Prostate gland (tissue), 2 donors: ENCODE results near the gene ANXA9. TPM values are rescaled to one million over a fixed set of nuclear protein-coding genes. Genes with fewer than 3 reads are reported as not detected.
A peak's percentile ranks its signal among the peaks of the same experiment; 100 is the strongest.

Experiments
- DNase-seq: peaks from one replicate; pipeline ENCODE4 v3.0.0-alpha.2; 2019; ENCODE audit warnings: low spot score
- H3K27ac ChIP-seq, 2 donors: fragments of 200-600 bp; sonication (generic); 2 replicates each; pipeline ENCODE4 v1.5.1; 2017 to 2019
- H3K27me3 ChIP-seq: fragments of 200-600 bp; sonication (generic); replicated peaks from 2 replicates; pipeline ENCODE4 v1.5.1; 2019; ENCODE audit not compliant: insufficient read depth
- H3K36me3 ChIP-seq, 2 donors: fragments of 200-600 bp; sonication (generic); 1 replicate in 1 of 2; 2 replicates in 1 of 2; pipeline versions ENCODE4 v1.5.1 to v1.8.1; 2017 to 2019
- H3K4me1 ChIP-seq: fragments of 200-600 bp; sonication (generic); replicated peaks from 2 replicates; pipeline ENCODE4 v1.5.1; 2019
- H3K4me3 ChIP-seq, 2 donors: fragments of 200-600 bp; sonication (generic); 2 replicates each; pipeline ENCODE4 v1.5.1; 2017 to 2019
- H3K9me3 ChIP-seq: fragments of 200-600 bp; sonication (generic); 2 replicates; pipeline ENCODE4 v1.5.1; 2017
- CTCF ChIP-seq, 4 experiments: fragments of 200-600 bp in 2 of 4; fragments of 450-650 bp in 2 of 4; sonication (generic) in 2 of 4; IDR thresholded peaks; 1 replicate in 3 of 4; 2 replicates in 1 of 4; pipeline ENCODE4 v1.5.1; 2016 to 2019; ENCODE audit warnings: antibody characterized with exemption in 4 of 4, mild to moderate bottlenecking in 2 of 4, moderate library complexity in 2 of 4
- POLR2A ChIP-seq: fragments of 450-650 bp; IDR thresholded peaks from one replicate; pipeline ENCODE4 v1.6.1; 2016; ENCODE audit warnings: antibody characterized with exemption, mild to moderate bottlenecking
- POLR2AphosphoS5 ChIP-seq: sonication (generic); formaldehyde crosslinking; IDR thresholded peaks from one replicate; pipeline ENCODE4 v1.6.1; 2017; ENCODE audit warnings: antibody characterized with exemption
- WGBS: methylation state at CpG from one replicate; pipeline ENCODE4 v1.1.5; 2018; 5-methylcytosine and 5-hydroxymethylcytosine counted together
- intact Hi-C: fragments of 100-400 bp; cut with DNase I; formaldehyde crosslinking; loops from one replicate; pipeline ENCODE4 v1.14.2; 2022
- total RNA-seq, 2 donors: library from RNA; depleted of rRNA; stranded (reverse); fragments of >200 nt; gene quantifications; one replicate each; pipeline ENCODE4 v1.1.0, GENCODE V29; 2016

ANXA9 gene
- total RNA-seq, 2 donors from 2014 or later, result 1.1 to 3.4 TPM

- WGBS, result 91% methylated on average over 3 of the region's 3 CpGs
- no peak overlapping the region for H3K27ac ChIP-seq
Measured at GRCh38 chr1:151002051-151002450, 20.0 kb downstream of the ANXA9 start.

GRCh38 chr1:151002611-151003010, 20.5 kb downstream of the ANXA9 start:
- TF ChIP-seq POLR2AphosphoS5 (no peak), CTCF (IDR thresholded peaks at IDR 0.05) (no peak), POLR2A (no peak)
- WGBS, result 30% methylated on average over 2 of the region's 2 CpGs
- intact Hi-C loops, result no loop called here
- DNase-seq, result no peak
- H3K27me3 ChIP-seq, result no peaks in the 10 kb centered on the region
- peaks cover 6 to 10% of the 10 kb centered on the region in 2 donors for H3K36me3 ChIP-seq
- H3K4me3 ChIP-seq, result no peak overlapping the region
- no peaks in the 10 kb centered on the region for H3K9me3 ChIP-seq
- peaks cover 7% of the 10 kb centered on the region for H3K4me1 ChIP-seq
- H3K27ac ChIP-seq, result no peak overlapping the region

More at GRCh38 chr1:151002051-151002450, 20.0 kb downstream of the ANXA9 start:
- TF ChIP-seq CTCF (IDR thresholded peaks at IDR 0.05) (no peak), POLR2AphosphoS5 (no peak), POLR2A (no peak)
- H3K4me1 ChIP-seq, result peaks cover 7% of the 10 kb centered on the region
- H3K4me3 ChIP-seq, result no peak overlapping the region
- no peaks in the 10 kb centered on the region for H3K27me3 ChIP-seq
- no peak for DNase-seq
- H3K9me3 ChIP-seq, result no peaks in the 10 kb centered on the region
- H3K36me3 ChIP-seq, result peaks cover 9 to 10% of the 10 kb centered on the region in 2 donors
- intact Hi-C loops, result no loop called here

- no peak overlapping the region for H3K27ac ChIP-seq
- H3K4me3 ChIP-seq, result no peak overlapping the region
- H3K4me1 ChIP-seq, result peaks cover 7% of the 10 kb centered on the region
- H3K27me3 ChIP-seq, result no peaks in the 10 kb centered on the region
- TF ChIP-seq POLR2AphosphoS5, result no peak
- no peak for TF ChIP-seq CTCF (IDR thresholded peaks at IDR 0.05)
- TF ChIP-seq POLR2A, result no peak
- H3K9me3 ChIP-seq, result no peaks in the 10 kb centered on the region
- intact Hi-C loops, result no loop called here
- no peak for DNase-seq
- H3K36me3 ChIP-seq, result peaks cover 5 to 10% of the 10 kb centered on the region in 2 donors
Measured at GRCh38 chr1:151003180-151003579, 21.1 kb downstream of the ANXA9 start.

- Histone ChIP-seq H3K9me3 (no peaks in the 10 kb centered on the region), H3K27me3 (no peaks in the 10 kb centered on the region), H3K36me3 (no peaks in the 10 kb centered on the region), H3K4me3 (peak overlapping the region; percentile 33 to 48), H3K27ac (peak overlapping the region; percentile 91 to 96), H3K4me1 (peaks cover 7% of the 10 kb centered on the region)
- intact Hi-C loops, result no loop called here
- no peak for TF ChIP-seq POLR2AphosphoS5
- no peak for TF ChIP-seq CTCF (IDR thresholded peaks at IDR 0.05)
- no peak for TF ChIP-seq POLR2A
- WGBS, result 5% methylated on average over 4 of the region's 4 CpGs
- DNase-seq, result no peak
Measured at GRCh38 chr1:151005729-151006319, 23.7 kb downstream of the ANXA9 start.

GRCh38 chr1:151006327-151007052, 24.4 kb downstream of the ANXA9 start, which contains the start of gene MINDY1:
TSS of gene MINDY1 (minus strand) at chr1:151006902. CDS start at chr1:151002617, 4,285 bp downstream.
- intact Hi-C loops, result no loop called here
- Histone ChIP-seq H3K9me3 (no peaks in the 10 kb centered on the region), H3K4me3 (peak within 1 kb of the TSS; percentile 33 to 48), H3K4me1 (peaks cover 7% of the 10 kb centered on the region), H3K36me3 (no peaks in the 10 kb centered on the region), H3K27ac (peak within 1 kb of the TSS; percentile 91 to 96), H3K27me3 (no peaks in the 10 kb centered on the region)
- WGBS, result 2% methylated on average over 18 of the region's 18 CpGs
- TF ChIP-seq POLR2A (peak; percentile 39), CTCF (IDR thresholded peaks at IDR 0.05) (peak in 2 of 4 experiments; percentile 54 to 62), POLR2AphosphoS5 (peak; percentile 76)
- DNase-seq, result peak; percentile 70
